HG03139 (cell line): Measurements from ENCODE around the gene ACER2.
"Not testable (repeated sequence)": the region's sequence is repeated elsewhere in the genome, so short reads cannot be mapped to it uniquely, and the experiment has no call there.

Source experiments
- ATAC-seq: cut with Tn5 transposase; IDR thresholded peaks from one replicate; pipeline ENCODE4 v1.9.1; 2021; ENCODE audit not compliant: unreplicated experiment

ACER2 gene

DNA sequence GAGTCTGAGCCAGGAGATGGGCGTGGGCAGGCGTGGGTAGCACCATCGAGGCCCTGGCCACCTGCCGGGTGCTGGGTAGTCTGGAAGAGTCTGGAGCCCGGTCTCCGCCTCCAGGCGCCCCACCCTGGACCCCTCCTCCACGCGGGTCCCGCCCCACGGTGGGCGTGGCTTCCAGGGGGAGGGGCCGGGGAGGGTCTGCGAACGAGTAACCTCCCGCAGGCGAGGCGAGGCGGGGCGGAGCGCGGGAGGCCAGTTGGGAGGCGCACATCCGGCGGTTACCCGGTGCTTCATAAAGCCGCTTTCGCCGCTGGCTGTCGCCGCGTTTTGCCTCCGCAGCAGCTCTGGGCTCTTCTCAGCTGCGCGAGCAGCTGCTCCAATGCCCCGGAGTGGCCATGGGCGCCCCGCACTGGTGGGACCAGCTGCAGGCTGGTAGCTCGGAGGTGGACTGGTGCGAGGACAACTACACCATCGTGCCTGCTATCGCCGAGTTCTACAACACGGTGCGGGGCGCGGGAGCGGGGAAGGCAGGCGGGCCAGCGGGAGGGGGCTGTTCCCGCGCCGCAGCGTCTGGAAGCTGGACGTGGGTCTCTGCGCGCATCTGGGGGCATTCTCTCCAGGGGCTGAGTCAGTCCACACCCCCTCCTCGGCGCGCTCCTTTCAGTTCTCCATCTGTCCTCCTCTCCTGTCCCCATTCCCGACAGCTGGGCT is at the start of gene ACER2:
Gene ACER2 (plus strand): TSS at position 317 of the 708 bp plus-strand sequence. CDS start 76 bp downstream, at position 393.
- peak; percentile 94 for ATAC-seq

DNA sequence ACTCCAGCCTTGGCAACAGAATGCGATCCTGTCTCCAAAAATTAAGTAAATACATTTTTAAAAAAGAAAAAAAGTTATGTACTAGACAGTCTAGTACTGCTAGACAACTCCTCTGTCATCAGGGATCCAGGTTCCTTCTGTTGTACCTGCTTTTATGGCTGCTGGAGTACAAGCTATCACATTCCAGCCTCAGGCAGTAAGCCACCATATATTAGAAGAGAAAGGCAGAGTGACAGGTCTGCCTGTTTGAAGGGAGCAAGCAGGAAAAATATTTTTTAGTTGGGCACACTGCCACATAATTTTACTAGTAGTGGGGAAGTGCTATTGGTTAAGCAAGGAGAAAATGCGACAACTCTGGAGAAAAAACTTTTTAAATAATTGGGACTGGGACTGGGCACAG is 39.7 kb upstream of the ACER2 start:
- no peak for ATAC-seq

DNA sequence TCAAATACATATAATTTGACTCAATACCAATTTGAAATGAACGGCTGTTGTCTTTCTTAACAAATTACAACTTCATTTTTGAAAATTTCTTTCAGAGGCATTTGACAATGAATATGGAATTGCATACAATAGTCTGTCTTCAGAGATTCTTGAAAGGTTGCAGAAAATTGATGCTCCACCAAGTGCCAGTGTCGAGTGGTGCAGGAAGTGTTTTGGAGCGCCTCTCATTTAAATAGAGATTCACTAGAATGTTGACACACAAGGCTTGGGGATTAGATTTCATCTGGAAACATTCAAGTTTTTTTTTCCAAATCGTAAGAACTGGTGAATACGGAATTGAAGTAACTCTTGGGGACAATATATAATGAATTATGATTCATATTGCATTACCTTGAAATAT is 36.9 kb upstream of the ACER2 start:
- ATAC-seq, result no peak

DNA sequence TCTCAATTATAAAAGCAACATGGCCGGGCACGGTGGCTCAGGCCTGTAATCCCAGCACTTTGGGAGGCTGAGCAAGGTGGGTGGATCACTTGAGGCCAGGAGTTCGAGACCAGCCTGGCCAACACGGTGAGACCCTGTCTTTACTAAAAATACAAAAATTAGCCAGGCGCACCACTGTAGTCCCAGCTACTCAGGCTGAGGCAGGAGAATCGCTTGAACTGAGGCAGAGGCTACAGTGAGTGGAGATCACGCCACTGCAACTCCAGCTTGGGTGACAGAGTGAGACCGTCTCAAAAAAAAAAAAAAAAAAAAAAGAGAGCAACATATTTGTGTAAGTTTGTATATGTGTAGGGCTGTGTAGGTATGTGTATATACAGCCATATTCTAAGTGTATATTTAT is 36.2 kb upstream of the ACER2 start:
- no peak for ATAC-seq

DNA sequence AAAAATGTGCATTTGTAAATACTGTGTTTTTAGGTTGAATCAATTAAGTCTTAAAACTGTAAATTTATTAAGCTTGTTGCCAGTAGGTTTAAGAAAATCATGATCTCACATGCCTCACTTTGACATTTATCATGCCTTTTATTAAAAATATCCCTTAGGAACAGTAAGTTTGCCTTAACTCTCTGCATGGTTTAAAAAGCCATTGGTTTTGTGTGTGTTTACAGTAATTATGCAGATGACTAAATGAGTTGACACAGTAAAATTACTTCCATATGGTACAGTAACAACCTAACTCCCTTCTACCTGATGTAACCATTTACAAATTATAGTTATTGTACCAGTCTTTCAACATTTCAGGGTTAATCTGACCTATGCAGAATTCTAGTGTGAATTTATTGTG is 35.3 kb upstream of the ACER2 start:
- ATAC-seq, result no peak

DNA sequence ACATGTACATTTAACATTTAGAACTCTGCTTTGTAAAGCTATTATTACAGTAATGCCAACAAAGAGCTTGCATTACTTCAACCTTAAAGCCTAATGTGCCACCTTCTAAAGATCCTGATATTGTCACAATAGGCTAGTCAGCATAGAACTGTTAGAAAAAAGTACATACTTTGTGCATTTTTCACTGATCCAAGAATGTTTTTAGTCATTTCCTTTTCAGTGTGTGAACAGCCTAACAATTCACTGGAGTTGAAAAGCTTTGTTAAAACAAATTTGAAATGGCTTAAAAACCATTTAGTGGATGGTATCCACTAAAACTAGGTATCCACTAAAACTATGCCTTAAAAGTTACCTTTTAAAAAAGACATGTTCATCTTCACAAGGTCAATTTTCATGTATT is 33.3 kb upstream of the ACER2 start:
- ATAC-seq, result no peak

DNA sequence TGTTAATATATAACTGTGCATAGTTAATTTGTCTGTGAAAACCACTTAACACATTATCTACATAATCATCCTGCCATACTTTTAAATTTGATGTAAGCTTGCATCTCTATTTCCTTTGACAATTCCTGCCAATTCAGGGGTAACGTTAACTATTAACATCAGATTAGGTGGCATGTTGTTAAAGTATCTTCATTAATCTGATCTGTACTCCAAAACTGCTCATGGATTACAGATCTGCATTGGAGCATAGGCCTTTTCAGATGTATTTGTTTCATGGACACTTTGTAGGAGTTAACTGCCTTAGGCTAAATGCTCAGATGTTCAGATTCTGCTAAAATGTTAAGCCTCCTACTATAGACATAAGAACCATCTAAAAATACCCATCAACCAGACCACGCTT is 31.9 kb upstream of the ACER2 start:
- no peak for ATAC-seq

DNA sequence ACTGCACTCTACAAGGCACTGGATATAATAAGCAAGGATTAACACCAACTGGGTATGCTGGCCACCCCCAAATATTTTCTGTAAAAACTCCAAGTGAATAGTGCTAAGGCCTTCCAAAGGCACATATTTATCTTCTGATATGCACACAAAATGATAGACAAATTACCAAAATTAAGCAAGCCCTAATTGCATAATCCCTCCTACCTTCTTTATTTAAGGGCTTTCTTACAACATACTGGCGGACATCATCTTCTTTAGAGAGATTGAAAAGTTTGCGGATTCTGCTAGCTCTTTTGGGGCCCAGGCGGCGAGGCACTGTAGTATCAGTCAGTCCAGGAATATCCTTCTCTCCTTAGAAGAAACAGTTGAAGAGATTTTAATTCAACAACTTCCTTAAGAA is 30.6 kb upstream of the ACER2 start:
- no peak for ATAC-seq

DNA sequence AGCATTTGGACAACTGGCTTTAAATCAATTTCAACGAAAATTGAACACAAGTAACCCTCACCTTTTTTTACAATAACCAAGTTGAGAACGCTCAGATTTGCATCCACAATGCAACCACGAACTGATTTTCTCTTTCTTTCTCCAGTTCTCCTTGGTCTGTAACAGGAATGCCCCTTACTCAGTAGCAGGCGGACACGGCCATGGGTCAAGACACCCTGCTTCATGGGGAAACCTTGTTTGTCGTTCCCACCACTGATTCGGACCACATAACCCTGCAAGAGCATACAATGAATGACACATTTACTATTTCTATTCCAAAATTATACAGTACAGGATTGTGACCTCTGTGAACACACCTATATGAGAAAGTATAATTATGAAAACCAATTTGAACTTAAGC is 30.2 kb upstream of the ACER2 start:
- no peak for ATAC-seq

DNA sequence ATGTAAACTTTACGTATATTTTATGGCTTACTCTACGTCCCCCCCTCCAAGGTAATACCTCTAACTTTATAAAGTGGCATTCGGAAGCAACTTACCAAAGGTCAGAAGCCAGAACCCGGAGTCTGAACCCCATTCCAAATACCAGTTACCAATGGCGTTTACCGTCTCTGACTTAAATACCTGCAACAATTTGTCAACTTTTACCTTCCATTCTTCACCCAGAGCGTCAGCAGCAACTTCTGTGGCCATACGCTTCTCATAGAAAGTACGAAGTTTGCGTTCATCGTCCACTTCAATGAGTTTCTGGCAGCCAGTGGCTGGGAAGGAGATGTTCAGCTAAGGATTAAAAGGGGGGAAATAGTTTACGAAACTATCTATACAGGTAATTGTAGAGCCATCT is 29.5 kb upstream of the ACER2 start:
- no peak for ATAC-seq

DNA sequence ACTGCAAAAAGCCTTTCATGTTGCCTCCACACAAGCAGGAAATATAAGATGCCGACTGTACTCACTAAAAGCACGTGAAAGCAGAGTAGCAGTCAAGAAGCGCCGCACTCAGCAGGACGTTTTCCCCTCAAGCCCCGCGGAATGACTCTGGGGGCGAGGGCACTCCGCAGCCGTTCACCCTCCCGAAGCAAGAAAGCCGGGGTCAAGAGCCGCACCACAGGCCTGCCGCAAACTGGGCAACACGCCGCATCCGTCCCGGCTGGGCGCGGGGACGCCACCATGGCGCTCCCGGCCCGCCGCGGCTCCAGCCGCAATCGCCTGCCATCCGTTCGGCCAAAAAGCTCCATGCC is 29.1 kb upstream of the ACER2 start:
- ATAC-seq, result peak; percentile 26

DNA sequence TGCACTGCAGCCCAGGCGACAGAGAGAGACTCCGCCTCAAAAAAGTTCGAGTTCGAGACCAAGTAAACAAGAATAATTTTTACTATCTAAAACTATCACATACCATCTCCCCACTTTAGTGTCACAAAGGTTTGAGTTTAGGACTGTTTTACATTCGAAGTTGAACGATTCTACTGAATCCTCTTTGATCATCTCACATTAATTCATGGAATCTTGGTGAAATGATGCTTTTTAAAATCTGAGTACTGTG is 28.1 kb upstream of the ACER2 start:
- no peak for ATAC-seq

DNA sequence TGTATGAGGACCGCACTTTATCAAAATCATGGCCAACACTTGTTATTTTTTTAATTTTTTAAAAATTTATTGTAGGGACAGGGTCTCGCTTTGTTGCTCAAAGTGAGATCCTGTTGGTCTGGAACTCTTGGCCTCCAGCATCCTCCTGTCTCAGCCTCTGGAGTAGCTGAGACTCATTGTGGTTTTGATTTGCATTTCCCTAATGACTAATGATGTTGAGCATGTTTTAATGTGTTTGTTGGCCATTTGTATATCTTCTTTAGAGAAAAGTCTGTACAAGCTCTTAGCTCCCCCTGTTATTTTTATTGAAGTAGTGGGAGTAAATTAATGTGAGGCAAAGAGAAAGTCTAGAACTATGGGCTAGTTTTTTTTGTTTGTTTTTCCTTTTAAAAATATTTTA is 27.2 kb upstream of the ACER2 start:
- no peak for ATAC-seq

DNA sequence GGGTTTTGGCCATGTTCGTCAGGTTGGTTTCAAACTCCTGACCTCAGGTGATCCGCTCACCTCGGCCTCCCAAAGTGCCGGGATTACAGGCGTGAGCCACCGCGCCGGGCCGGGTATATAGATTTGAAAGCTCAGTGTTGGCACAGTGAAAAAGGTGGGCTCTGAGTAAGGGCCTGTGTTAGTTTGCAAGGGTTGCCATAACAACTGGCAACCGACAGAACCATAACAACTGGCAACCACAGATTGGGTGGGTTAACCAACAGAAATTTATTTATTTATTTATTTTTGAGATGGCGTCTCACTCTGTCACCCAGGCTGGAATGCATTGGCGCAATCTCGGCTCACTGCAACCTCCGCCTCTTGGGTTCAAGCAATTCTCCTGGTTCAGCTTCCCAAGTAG is 23.6 kb upstream of the ACER2 start:
- not testable (repeated sequence) for ATAC-seq

DNA sequence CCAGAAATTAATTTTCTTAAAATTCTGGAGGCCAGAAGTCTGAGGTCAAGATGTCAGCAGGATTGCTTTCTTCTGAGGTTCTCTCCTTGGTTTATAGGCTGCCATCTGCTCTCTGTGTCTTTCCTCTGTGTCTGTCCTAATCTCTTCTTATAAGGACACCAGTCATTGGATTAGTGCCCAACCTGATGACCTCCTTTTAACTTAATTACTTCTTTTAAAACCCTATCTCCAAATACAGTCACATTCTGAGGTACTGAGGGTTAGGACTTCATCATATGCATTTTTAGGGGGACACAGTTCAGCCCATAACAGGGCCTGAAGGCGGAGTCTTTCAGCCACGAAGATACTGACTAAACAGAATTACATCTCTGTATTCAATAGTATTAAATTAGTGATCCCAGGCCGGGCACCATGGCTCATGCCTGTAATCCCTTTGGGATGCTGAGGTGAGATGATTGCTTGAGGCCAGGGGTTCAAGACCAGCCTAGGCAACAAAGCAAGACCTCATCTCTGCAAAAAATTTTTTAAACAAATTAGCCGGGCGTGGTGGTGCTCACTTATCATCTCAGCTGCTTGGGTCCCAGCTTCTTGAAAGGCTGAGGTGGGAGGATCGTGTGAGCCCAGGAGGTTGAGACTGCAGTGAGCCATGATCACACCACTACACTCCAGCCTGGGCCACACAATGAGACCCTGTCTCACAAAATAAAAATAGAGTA is 22.9 kb upstream of the ACER2 start:
- ATAC-seq, result no peak

DNA sequence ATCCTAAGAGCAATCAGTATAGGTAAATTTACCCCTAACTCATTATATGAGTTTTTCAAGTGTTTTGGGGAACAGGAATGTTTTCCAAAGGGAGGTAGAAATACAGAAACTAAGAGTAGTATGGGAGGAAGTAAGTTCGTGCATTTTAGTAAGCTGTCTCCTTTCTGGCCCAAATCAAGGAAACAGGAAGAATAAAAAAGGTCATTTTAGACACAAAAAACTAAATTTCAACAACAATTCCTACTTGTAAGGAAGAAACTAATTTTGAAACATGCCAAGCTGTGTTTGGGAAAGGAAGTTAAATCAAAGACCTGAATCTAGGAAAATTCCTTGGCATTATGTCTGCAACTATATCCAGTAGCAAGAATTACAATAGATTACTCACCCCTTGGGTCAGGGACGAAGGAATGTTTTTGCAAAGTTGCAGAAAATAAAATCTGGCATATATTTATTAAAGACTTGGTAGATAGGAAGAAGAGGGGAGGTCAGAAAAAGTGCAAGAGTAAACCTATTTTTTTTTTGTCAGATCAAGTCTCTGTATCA is 22.2 kb upstream of the ACER2 start:
- no peak for ATAC-seq

DNA sequence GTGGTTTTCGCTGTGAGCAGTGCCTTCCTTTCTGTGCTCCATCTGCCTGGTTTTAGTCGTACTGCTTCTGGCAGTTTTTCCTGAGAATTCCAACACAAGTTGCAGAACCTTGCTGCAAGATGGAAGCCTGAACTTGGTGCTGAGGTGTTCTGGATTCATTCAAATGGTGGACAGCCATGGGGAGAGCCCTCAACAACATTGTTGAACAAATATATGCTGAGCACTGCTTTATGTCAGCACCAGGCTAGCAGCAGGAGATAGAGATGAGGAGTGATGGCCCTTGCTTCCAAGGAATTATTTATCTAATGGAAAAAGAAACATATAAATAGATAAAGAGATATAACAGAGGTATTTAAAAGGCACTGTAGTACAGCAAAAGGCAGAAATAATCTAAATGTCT is 21.5 kb upstream of the ACER2 start:
- no peak for ATAC-seq

DNA sequence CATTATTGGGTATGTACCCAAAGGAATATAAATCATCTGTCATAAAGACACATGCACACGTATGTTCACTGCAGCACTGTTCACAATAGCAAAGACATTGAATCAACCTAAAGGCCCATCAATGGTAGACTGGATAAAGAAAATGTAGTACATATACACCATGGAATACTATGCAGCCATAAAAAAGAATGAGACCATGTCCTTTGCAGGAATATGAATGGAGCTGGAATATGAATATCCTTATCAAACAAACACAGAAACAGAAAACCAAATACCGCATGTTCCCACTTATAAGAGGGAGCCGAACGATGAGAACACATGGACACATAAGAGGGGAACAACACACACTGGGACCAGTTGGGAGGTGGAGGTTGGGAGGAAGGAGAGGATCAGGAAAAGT is 19.3 kb upstream of the ACER2 start:
- not testable (repeated sequence) for ATAC-seq

DNA sequence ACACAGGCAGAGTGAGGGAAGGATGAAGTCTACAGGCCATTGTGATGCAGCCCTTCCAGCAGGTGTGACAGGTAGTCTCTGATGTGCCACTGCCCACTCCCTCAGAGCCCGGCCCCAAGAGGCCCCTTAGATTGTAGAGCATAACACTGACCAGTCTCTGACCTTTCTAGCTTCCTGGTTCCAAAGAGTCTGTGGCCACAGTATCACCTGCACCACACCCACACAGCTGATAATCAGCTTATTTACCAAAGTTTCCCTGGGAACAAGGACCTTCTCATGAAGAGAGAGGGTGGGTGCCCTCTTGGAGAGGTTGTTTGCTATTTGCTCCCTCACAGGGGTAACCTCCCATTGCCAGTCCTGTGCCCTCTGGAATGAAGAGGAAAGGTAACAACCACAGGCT is 11.0 kb upstream of the ACER2 start:
- ATAC-seq, result no peak

DNA sequence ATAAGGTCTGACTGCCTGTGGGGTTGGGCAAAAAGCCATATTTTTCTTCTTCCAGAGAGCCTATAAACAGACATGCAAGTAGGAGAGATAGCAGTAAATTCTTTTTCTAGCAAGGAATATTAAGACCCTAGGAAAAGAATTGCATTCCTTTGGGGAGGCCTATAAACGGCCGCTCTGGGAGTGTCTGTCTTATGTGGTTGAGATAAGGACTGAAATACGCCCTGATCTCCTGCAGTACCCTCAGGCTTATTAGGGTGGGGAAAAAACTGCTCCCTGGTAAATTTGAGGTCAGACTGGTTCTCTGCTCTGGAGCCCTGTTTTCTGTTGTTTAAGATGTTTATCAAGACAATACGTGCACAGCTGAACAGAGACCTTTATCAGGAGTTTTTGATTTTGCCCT is 5.6 kb upstream of the ACER2 start:
- ATAC-seq, result not testable (repeated sequence)

DNA sequence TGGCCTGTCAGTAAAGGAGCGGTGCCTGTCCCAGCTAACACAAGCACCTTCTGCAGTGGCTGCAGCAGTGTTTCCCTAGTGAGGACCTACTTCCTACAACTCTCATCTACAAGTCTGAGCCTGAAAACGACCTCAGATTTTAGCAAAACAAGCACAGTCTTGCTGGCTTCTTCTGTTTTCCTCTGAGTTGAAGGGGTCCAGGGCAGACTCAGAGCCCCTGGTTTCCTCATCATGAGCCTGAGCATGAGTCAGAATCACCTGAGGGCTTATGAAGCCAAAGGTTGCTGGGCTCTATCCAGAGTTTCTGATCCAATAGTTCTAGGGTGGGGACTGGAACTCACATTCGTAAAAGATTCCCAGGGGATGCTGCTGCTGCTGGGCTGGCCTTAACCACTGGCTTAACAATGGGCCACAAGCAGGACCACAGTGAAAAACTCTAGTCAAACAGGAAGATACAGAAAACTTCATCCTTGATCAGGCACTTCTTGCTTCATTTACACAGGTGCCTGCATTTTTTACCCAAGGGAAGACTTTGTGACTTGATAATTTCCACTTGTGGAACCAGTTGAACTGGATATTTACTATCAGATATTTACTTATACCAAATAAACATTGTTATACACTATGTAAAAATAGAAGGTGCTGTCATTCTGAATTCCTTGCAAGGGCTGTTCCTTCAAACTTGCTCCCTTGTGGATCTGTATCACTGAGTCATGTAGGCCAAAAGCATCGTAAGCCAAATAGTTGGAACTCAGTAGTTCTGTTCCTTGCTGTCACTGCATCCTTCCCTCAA is 4.3 kb upstream of the ACER2 start:
- no peak for ATAC-seq

DNA sequence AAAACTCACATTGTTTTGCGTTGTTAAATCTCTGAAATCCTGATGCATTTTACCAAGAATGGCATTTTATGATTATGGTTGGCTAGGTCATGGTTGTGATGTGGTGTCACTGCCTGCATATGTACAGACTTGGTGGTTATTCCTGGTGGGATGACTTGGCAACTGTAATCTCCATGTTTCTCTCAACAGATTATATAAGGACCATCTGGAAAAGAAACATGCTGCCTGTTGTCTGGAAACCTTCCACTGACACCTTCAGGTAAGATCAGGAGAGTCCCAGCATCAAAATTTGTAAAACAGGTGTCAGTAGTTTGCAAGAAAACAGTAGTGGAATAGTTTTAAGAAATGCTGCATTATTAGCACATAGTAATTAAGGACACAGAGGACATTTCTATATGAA is 3.0 kb upstream of the ACER2 start:
- no peak for ATAC-seq
